GM12878 (cell line): Measurements from ENCODE around the gene DDR1. TPM values are rescaled to one million over a fixed set of nuclear protein-coding genes. Genes with fewer than 3 reads are reported as not detected.

Experiments
- ATAC-seq: fragments of 200-7000 bp; cut with Tn5 transposase; 3 replicates; pipeline ENCODE4 v1.9.1; 2020; ENCODE audit warnings: mild to moderate bottlenecking, moderate library complexity
- BruUV-seq: library from RNA; stranded (reverse); fragments of 400-500 nt; replicated peaks from 2 replicates; lab custom pipeline; 2021; lab: Mats Ljungman, UMichigan
- CTCF ChIA-PET: fragments of 300-600 bp; sonication (Branson Sonifier 250); formaldehyde crosslinking; extraction: SDS; loops from one replicate; lab custom pipeline; 2021; ENCODE audit warnings: inconsistent platforms; lab: Yijun Ruan, JAX
- POLR2A ChIA-PET: fragments of 350-600 bp; formaldehyde crosslinking; extraction: SDS; loops from one replicate; lab custom pipeline; 2021; ENCODE audit warnings: inconsistent platforms; lab: Charles Lee
- RAD21 ChIA-PET: fragments of 300-600 bp; sonication (Branson Sonifier 250); formaldehyde crosslinking; loops from one replicate; lab custom pipeline; 2023; ENCODE audit warnings: antibody characterized with exemption; ENCODE audit not compliant: unreplicated experiment; lab: Charles Lee
- SMC1A ChIA-PET: fragments of 300-600 bp; sonication (Branson Sonifier 250); formaldehyde crosslinking; loops from one replicate; lab custom pipeline; 2023; ENCODE audit not compliant: unreplicated experiment, uncharacterized antibody; lab: Charles Lee
- DNase-seq: peaks from one replicate; pipeline ENCODE4 v3.0.0-alpha.2; 2011; ENCODE audit warnings: low read depth, low spot score
- FAIRE-seq: peaks from 3 replicates; lab custom pipeline; 2011; peaks lifted over from hg19 to GRCh38; lab: Jason Lieb, UNC
- H2AFZ ChIP-seq: 2 replicates; pipeline ENCODE4 v1.6.0; 2011; ENCODE audit warnings: low read depth, low read length, control low read depth; ENCODE audit not compliant: control insufficient read depth
- H3K27ac ChIP-seq: 2 replicates; pipeline ENCODE4 v1.5.1; 2011; ENCODE audit warnings: control low read depth; ENCODE audit not compliant: control insufficient read depth, insufficient read depth
- H3K27me3 ChIP-seq, 2 experiments: replicated peaks in 1 of 2; 2 replicates each; pipeline versions ENCODE4 v1.6.0 to v1.6.1; 2011; ENCODE audit warnings: low read length in 1 of 2; ENCODE audit not compliant: control insufficient read depth in 2 of 2, insufficient read depth in 2 of 2
- H3K36me3 ChIP-seq, 2 experiments: 2 replicates each; pipeline ENCODE4 v1.5.1; 2011; ENCODE audit warnings: low read length in 1 of 2; ENCODE audit not compliant: control insufficient read depth in 2 of 2, insufficient read depth in 2 of 2
- H3K4me1 ChIP-seq: 2 replicates; pipeline ENCODE4 v1.6.1; 2011; ENCODE audit warnings: mild to moderate bottlenecking, low read length, moderate library complexity, mixed read lengths; ENCODE audit not compliant: control insufficient read depth, insufficient read depth
- H3K4me2 ChIP-seq: 2 replicates; pipeline ENCODE4 v1.6.0; 2011; ENCODE audit warnings: control low read depth; ENCODE audit not compliant: control insufficient read depth, insufficient read depth
- H3K4me3 ChIP-seq: fragments of 200-600 bp; sonication (generic); 2 replicates; pipeline ENCODE4 v1.5.1; 2016
- H3K79me2 ChIP-seq: 2 replicates; pipeline ENCODE4 v1.6.0; 2011; ENCODE audit warnings: low read length; ENCODE audit not compliant: control insufficient read depth, insufficient read depth
- H3K9ac ChIP-seq: 2 replicates; pipeline ENCODE4 v1.8.0; 2011; ENCODE audit warnings: low read length, control low read depth, mixed read lengths; ENCODE audit not compliant: control insufficient read depth, insufficient read depth
- H3K9me3 ChIP-seq: replicated peaks from 3 replicates; pipeline ENCODE4 v1.5.1; 2011; ENCODE audit warnings: mild to moderate bottlenecking, low read length; ENCODE audit not compliant: control insufficient read depth, insufficient read depth
- H4K20me1 ChIP-seq: 2 replicates; pipeline ENCODE4 v1.6.0; 2011; ENCODE audit not compliant: control insufficient read depth, insufficient read depth
- NFYB ChIP-seq: IDR thresholded peaks from 2 replicates; pipeline ENCODE4 v1.6.1; 2011; ENCODE audit warnings: low read depth, mild to moderate bottlenecking, low read length, improper control_type of control experiment, moderate library complexity; ENCODE audit not compliant: insufficient read depth
- POU2F2 ChIP-seq: IDR thresholded peaks from 3 replicates; pipeline ENCODE4 v1.6.1; 2011; ENCODE audit warnings: low read depth, mild to moderate bottlenecking, low read length, borderline replicate concordance
- REST ChIP-seq: IDR thresholded peaks from 2 replicates; pipeline ENCODE4 v1.6.1; 2012; ENCODE audit warnings: mild to moderate bottlenecking, low read depth, low read length
- SMAD5 ChIP-seq: IDR thresholded peaks from 2 replicates; pipeline ENCODE4 v1.6.1; 2016; ENCODE audit warnings: antibody characterized with exemption, low read depth
- ZNF592 ChIP-seq: fragments of 450-650 bp; IDR thresholded peaks from 2 replicates; pipeline ENCODE4 v1.6.1; 2017; ENCODE audit warnings: mild to moderate bottlenecking, moderate library complexity
- WGBS: methylation state at CpG from one replicate; pipeline ENCODE4 v1.1.6; 2016; ENCODE audit warnings: low lambda C conversion rate; ENCODE audit not compliant: insufficient replicate concordance, insufficient coverage; ENCODE audit errors: missing lambda C conversion rate; 5-methylcytosine and 5-hydroxymethylcytosine counted together
- in situ Hi-C: fragments of 300-500 bp; cut with MboI; formaldehyde crosslinking; loops from 9 replicates; pipeline ENCODE4 v1.14.3; 2018; ENCODE audit warnings: mixed read lengths
- intact Hi-C: fragments of 100-400 bp; cut with micrococcal nuclease; formaldehyde crosslinking; loops from one replicate; pipeline ENCODE4 v1.14.2; 2022; ENCODE audit not compliant: unreplicated experiment
- polyA plus RNA-seq, 11 experiments: library from polyadenylated mRNA; depleted of rRNA in 4 of 11; unstranded in 6 of 11; stranded (reverse) in 5 of 11; fragments of >200 nt; fragmentation: Nextera tagmentation in 4 of 11; fragmentation: Illumina TruSeq in 1 of 11; extraction: Ambion mirVana in 4 of 11; extraction: Trizol in 1 of 11; gene quantifications; 1 replicate in 1 of 11; 2 replicates in 10 of 11; pipeline versions ENCODE4 v1.2.1 to v1.2.3, GENCODE V29; 2011 to 2016; ENCODE audit warnings: inconsistent platforms in 2 of 11, missing spikeins in 2 of 11, low read depth in 1 of 11
- total RNA-seq, 4 experiments: library from RNA; depleted of rRNA in 3 of 4; stranded (reverse); fragments of >200 nt in 3 of 4; fragmentation: Illumina TruSeq in 1 of 4; extraction: Trizol in 1 of 4; gene quantifications; 2 replicates each; pipeline versions ENCODE4 v1.2.1 to v1.2.3, GENCODE V29; 2013 to 2021

The DDR1 gene
- total and polyA plus RNA-seq, 10 of the 15 experiments (the other 5 are each of a cell fraction or from before 2014, with no cell fraction given): 1.1 to 39.0 (median 11.9) TPM

DNA sequence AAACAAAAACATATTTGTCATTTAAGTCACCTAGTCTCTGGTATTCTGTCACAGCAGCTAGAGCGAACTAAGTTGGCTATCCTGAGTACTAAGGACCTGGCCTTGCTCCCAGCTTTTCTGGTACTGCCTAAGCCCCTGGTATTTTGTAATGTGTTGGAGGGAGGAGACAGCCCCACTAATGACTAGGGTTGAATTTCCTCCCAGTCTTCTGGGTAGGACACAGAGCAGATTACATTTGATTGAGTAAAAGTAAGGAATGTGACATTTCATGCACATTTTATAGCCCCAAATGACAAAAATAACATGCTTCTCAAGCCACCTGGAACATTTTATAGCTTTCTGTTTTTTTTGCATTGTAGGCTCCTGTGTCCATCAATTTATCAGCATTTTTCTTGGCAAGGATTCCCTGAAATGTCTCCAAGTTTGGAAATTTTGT lies 47.9 kb upstream of the DDR1 start (continued):
- no peak for TF ChIP-seq ZNF592
- TF ChIP-seq REST: no peak
- no peak for TF ChIP-seq SMAD5

DNA sequence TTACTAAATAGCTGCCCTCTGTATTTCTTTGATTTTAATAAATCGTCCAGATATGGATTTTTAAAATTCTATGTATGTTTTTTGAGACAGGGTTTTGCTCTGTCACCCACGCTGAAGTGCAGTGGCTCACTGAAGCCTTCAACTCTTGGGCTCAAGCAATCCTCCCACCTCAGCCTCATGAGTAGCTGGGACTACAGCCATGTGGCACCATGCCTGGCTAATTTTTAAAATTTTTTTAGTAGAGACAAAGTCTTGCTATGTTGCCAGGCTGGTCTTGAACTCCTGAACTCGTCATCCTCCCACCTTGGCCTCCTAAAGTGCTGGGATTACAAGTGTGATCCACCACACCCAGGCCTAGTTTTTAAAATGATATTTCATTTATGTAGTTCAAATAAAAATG lies 47.4 kb upstream of the DDR1 start:
- Histone ChIP-seq H3K9me3 (no peaks in the 10 kb centered on the region), H3K4me1 (no peaks in the 10 kb centered on the region), H4K20me1 (no peaks in the 10 kb centered on the region), H3K4me2 (no peak overlapping the region), H3K9ac (no peak overlapping the region), H3K4me3 (no peak overlapping the region), H3K79me2 (no peaks in the 10 kb centered on the region), H3K36me3 (no peaks in the 10 kb centered on the region), H3K27ac (no peak overlapping the region), H3K27me3 (no peaks in the 10 kb centered on the region; a peak in 1 of 4 replicates), H2AFZ (no peak overlapping the region)
- ATAC-seq: no peak
- WGBS: 32% methylated on average over 3 of the region's 3 CpGs
- no peak for TF ChIP-seq POU2F2
- TF ChIP-seq NFYB: no peak
- FAIRE-seq: no peak
- in situ Hi-C loops: no loop called here
- DNase-seq: no peak
- intact Hi-C loops: no loop called here
- ChIA-PET RAD21 (interaction anchor here (1.4 to 1.6 kb wide), 2 partner anchors 46 to 76 kb away, joined by 4 to 8 read pairs; no protein-coding TSS in a partner anchor), CTCF (interaction anchor here (1.6 to 2.3 kb wide), 4 partner anchors 9 to 77 kb away, joined by 3 to 9 read pairs (median 6); partner anchors contain the start of gene VARS2), POLR2A (interaction anchor here (1.8 kb wide), 1 partner anchor 42 kb away, joined by 4 read pairs; no protein-coding TSS in a partner anchor), SMC1A (interaction anchor here (0.8 to 13.4 kb wide), 6 partner anchors 10 to 78 kb away, joined by 3 to 141 read pairs (median 8); partner anchors contain the start of gene VARS2)
- no TSS peak for BruUV-seq
